C4-2B (cell line): Measurements from ENCODE around the gene SLC9A9.
A peak's percentile ranks its signal among the peaks of the same experiment; 100 is the strongest.
"Not testable (repeated sequence)": the region's sequence is repeated elsewhere in the genome, so short reads cannot be mapped to it uniquely, and the experiment has no call there.

Experiments
- H3K27ac ChIP-seq: fragments of 450-650 bp; 2 replicates; pipeline ENCODE4 v1.5.1; 2017
- CTCF ChIP-seq: fragments of 450-650 bp; conservative IDR thresholded peaks from 2 replicates; pipeline ENCODE4 v1.5.1; 2017; ENCODE audit warnings: mild to moderate bottlenecking
- ZFX ChIP-seq: fragments of 450-650 bp; IDR thresholded peaks from 2 replicates; pipeline ENCODE4 v1.6.1; 2017

SLC9A9 gene

GRCh38 chr3:143716731-143717130 lies 131.5 kb downstream of the SLC9A9 start:
- no peak overlapping the region for H3K27ac ChIP-seq
- TF ChIP-seq ZFX: no peak
- TF ChIP-seq CTCF: no peak

GRCh38 chr3:143712522-143712921 lies 135.7 kb downstream of the SLC9A9 start:
- H3K27ac ChIP-seq: no peak overlapping the region
- no peak for TF ChIP-seq CTCF
- no peak for TF ChIP-seq ZFX

- H3K27ac ChIP-seq: no peak overlapping the region
- no peak for TF ChIP-seq ZFX
These were observed 140.4 kb downstream of the SLC9A9 start for GRCh38 chr3:143707848-143708247.

- no peak overlapping the region for H3K27ac ChIP-seq
- TF ChIP-seq ZFX (no peak), CTCF (no peak)
These were observed 147.8 kb downstream of the SLC9A9 start for GRCh38 chr3:143700431-143700975.

GRCh38 chr3:143699424-143699823 lies 148.8 kb downstream of the SLC9A9 start:
- no peak overlapping the region for H3K27ac ChIP-seq
- TF ChIP-seq ZFX (no peak), CTCF (no peak)

- no peak for TF ChIP-seq ZFX
- TF ChIP-seq CTCF: no peak
- no peak overlapping the region for H3K27ac ChIP-seq
These were observed 149.5 kb downstream of the SLC9A9 start for GRCh38 chr3:143698682-143699303.

- no peak overlapping the region for H3K27ac ChIP-seq
- TF ChIP-seq ZFX (no peak), CTCF (0 out of 2 replicates have a peak, but pooled peaks have one; percentile 9)
These were observed 150.3 kb downstream of the SLC9A9 start for GRCh38 chr3:143697975-143698374.

- not testable (repeated sequence) for H3K27ac ChIP-seq
These were observed 152.9 kb downstream of the SLC9A9 start for GRCh38 chr3:143695333-143695732.
